Choroid plexus epithelial cell (primary cell): ENCODE data around the gene NAV3.

Experiments used
- DNase-seq: peaks from one replicate; pipeline ENCODE4 v3.0.0-alpha.2; 2010; ENCODE audit warnings: low read depth
- H3K4me3 ChIP-seq: 2 replicates; pipeline ENCODE4 v1.5.1; 2011; ENCODE audit warnings: low read depth, mild to moderate bottlenecking, control low read depth, low read length, moderate library complexity
- TF ChIP-seq, protein P1 (sequence below): conservative IDR thresholded peaks from 2 replicates; pipeline ENCODE4 v1.5.1; 2011; ENCODE audit warnings: low read depth, mild to moderate bottlenecking, control low read depth, inconsistent platforms, low read length, moderate library complexity

Gene NAV3

DNA sequence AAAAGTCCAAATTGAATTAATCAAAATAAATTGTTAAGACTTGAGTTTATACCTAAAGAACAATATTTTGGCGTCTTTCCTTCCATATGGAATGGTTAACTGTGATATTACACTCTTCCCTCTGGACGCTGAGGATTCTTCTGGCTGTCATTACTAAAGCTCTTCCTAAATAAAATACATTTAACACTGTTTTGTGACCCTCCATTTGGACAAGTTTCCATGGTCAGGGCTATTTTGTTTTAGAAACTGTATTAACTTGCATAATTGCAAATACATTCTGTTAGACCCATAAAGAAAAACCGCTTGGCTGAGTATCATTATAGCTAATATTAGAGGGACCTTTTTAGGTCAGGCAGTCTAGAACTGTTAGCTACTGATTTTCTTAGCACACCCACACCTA is 87.4 kb downstream of the NAV3 start:
- H3K4me3 ChIP-seq: no peak overlapping the region
- TF ChIP-seq, protein P1, sequence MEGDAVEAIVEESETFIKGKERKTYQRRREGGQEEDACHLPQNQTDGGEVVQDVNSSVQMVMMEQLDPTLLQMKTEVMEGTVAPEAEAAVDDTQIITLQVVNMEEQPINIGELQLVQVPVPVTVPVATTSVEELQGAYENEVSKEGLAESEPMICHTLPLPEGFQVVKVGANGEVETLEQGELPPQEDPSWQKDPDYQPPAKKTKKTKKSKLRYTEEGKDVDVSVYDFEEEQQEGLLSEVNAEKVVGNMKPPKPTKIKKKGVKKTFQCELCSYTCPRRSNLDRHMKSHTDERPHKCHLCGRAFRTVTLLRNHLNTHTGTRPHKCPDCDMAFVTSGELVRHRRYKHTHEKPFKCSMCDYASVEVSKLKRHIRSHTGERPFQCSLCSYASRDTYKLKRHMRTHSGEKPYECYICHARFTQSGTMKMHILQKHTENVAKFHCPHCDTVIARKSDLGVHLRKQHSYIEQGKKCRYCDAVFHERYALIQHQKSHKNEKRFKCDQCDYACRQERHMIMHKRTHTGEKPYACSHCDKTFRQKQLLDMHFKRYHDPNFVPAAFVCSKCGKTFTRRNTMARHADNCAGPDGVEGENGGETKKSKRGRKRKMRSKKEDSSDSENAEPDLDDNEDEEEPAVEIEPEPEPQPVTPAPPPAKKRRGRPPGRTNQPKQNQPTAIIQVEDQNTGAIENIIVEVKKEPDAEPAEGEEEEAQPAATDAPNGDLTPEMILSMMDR: no peak
- no peak for DNase-seq

GRCh38 chr12:77919450-77919849 is 88.8 kb downstream of the NAV3 start:
- TF ChIP-seq, protein P1: no peak
- no peak overlapping the region for H3K4me3 ChIP-seq
- no peak for DNase-seq

- no peak overlapping the region for H3K4me3 ChIP-seq
- TF ChIP-seq, protein P1: no peak
- no peak for DNase-seq
Observed at GRCh38 chr12:77923882-77924281, 93.2 kb downstream of the NAV3 start.

DNA sequence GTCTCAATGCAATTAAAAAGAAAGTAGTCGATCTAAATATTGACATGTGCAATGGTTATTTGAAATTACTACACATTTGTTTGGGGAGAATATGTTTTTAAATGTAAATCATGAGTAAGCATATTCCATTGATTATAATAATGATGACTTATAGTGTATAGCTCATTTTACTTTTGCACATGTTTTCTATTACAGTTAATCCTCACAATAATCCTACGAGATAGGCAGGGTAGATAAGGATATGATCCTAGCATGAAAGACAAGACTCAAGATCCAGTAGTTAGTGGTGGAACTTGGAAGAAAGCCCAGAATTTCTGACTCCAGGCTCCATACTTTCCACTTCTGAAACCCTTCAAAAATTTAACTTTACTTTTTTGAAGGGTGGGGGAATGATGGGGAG is 94.0 kb downstream of the NAV3 start:
- TF ChIP-seq, protein P1: no peak
- H3K4me3 ChIP-seq: no peak overlapping the region
- DNase-seq: peak; percentile 73

DNA sequence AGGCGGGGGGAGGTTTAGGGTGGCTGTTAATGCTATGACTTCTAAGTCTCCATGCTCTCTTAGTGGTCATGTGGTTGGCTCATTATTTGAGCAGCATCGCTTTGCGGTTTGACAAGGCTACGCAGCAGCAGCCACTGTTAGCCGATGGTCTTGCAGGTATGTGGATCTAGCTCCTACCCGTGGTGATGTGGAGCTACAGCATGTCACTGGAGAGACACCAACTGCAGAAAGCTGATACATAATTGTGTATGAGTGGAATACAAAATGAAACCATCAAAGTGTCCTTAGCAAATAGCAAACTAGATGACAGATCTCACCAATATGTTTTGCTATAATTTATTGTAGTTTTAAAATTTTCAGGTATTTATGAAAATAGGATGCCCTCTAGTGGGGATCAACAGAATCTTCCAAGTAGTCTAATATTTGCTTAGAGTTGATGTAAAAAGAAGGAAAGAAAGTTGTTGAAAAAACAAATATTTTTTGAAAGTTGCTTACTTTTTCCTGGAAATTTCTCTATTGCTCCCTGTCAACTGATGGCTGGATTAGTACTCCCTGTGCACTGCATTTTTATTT is 94.9 kb downstream of the NAV3 start:
- TF ChIP-seq, protein P1: peak; percentile 100
- H3K4me3 ChIP-seq: no peak overlapping the region
- peak; percentile 99 for DNase-seq

GRCh38 chr12:77928078-77928477 is 97.4 kb downstream of the NAV3 start:
- no peak for DNase-seq
- TF ChIP-seq, protein P1: no peak
- no peak overlapping the region for H3K4me3 ChIP-seq

DNA sequence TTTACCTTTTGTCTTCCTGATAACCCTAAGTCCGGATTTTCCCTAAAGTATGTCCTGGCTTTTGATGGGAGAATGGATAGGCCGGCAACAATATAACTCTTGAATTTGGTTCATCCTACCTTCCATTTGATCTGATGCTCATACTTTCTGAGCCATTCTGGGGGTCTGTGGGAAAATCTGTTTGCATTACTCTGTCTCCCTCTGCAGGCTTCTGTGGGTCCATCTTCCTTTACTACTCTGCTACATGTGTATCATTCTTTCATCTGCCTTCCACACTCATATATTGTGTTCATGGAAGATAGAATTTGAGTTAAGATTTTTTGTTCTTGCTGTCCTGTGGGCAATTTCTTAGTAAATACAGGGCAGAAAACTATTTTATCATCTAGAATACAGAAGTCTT is 101.5 kb downstream of the NAV3 start:
- no peak overlapping the region for H3K4me3 ChIP-seq
- TF ChIP-seq, protein P1: peak; percentile 56
- DNase-seq: no peak
